ENCODE results near the gene NXPH4. TPM values are rescaled to one million over a fixed set of nuclear protein-coding genes. Genes with fewer than 3 reads are reported as not detected.

The NXPH4 gene
- total RNA-seq, 1 donor from 2014 or later, result 15.1 TPM

DNA sequence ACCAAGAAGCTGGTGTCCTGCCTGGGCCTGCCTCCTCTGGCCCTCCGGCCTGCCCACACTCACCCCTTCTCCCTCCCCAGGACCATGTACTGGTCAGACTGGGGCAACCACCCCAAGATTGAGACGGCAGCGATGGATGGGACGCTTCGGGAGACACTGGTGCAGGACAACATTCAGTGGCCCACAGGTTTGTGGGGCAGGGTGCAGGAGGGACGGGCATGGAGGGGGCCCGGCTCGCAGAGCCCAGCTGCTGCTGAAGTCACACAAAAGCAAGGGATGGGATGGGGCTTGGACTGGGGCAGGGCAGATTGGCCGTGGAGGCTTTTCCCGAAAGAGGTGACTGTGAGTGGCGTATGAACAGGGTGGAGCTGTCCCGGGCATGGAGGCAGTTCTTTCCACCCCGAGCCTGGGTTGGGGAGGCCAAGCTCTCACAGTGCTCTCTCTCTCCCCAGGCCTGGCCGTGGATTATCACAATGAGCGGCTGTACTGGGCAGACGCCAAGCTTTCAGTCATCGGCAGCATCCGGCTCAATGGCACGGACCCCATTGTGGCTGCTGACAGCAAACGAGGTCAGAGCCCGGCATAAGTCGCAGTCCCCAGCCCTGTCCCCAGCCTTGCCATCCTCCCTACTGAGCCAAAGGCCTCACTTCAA is 7.8 kb upstream of the NXPH4 start:
- H3K27me3 Mint-ChIP-seq, result peaks cover 5% of the 10 kb centered on the region
- no peak overlapping the region for H3K4me3 Mint-ChIP-seq
- no peak for DNase-seq (ENCODE audit: extremely low spot score, unreplicated experiment)
- H3K9me3 Mint-ChIP-seq, result no peaks in the 10 kb centered on the region
- peaks cover 7% of the 10 kb centered on the region for H3K4me1 Mint-ChIP-seq (ENCODE audit: unreplicated experiment)
- H3K36me3 Mint-ChIP-seq, result no peaks in the 10 kb centered on the region
- TF ChIP-seq, protein P1, sequence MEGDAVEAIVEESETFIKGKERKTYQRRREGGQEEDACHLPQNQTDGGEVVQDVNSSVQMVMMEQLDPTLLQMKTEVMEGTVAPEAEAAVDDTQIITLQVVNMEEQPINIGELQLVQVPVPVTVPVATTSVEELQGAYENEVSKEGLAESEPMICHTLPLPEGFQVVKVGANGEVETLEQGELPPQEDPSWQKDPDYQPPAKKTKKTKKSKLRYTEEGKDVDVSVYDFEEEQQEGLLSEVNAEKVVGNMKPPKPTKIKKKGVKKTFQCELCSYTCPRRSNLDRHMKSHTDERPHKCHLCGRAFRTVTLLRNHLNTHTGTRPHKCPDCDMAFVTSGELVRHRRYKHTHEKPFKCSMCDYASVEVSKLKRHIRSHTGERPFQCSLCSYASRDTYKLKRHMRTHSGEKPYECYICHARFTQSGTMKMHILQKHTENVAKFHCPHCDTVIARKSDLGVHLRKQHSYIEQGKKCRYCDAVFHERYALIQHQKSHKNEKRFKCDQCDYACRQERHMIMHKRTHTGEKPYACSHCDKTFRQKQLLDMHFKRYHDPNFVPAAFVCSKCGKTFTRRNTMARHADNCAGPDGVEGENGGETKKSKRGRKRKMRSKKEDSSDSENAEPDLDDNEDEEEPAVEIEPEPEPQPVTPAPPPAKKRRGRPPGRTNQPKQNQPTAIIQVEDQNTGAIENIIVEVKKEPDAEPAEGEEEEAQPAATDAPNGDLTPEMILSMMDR (conservative IDR thresholded peaks at IDR 0.05), result no peak
- no peak overlapping the region for H3K27ac Mint-ChIP-seq

DNA sequence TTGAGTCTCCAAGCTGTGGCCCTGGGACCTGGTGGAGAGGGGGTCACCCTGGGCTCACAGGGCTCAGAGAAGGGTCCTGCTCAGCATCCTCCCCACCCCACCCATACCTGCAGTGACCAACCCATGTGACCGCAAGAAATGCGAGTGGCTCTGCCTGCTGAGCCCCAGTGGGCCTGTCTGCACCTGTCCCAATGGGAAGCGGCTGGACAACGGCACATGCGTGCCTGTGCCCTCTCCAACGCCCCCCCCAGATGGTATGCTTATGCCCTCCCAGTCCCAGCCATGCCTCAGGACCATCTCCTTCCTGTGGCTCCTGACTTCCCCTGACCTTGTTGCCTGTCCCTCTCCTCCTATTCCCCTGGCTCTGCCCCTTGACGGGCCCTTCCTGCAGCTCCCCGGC is 6.7 kb upstream of the NXPH4 start:
- no peaks in the 10 kb centered on the region for H3K9me3 Mint-ChIP-seq

DNA sequence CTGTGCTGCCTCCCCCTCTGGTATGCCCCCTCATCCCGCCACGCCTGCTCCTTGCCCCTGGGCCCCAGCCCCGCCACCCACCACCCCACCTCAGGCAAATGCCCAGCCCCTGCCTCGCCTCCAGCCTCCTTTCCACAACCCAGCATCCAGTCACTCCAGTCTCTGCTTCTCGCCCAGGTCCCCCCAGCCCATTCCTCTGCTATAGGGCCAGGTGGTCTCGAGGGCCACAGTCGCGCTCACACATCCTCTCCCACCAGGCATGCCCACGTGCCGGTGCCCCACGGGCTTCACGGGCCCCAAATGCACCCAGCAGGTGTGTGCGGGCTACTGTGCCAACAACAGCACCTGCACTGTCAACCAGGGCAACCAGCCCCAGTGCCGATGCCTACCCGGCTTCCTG is 6.1 kb upstream of the NXPH4 start:
- H3K36me3 Mint-ChIP-seq, result no peaks in the 10 kb centered on the region
- H3K9me3 Mint-ChIP-seq, result no peaks in the 10 kb centered on the region
- H3K27me3 Mint-ChIP-seq, result peaks cover 22% of the 10 kb centered on the region
- H3K4me1 Mint-ChIP-seq (ENCODE audit: unreplicated experiment), result peaks cover 22% of the 10 kb centered on the region
- TF ChIP-seq, protein P1 (conservative IDR thresholded peaks at IDR 0.05), result no peak
- no peak overlapping the region for H3K4me3 Mint-ChIP-seq
- no peak overlapping the region for H3K27ac Mint-ChIP-seq
- DNase-seq (ENCODE audit: extremely low spot score, unreplicated experiment), result no peak

More for the DNA sequence above, 6.7 kb upstream of the NXPH4 start:
- no peak for DNase-seq (ENCODE audit: extremely low spot score, unreplicated experiment)
- Mint-ChIP-seq H3K27me3 (peaks cover 16% of the 10 kb centered on the region), H3K27ac (no peak overlapping the region), H3K4me3 (no peak overlapping the region), H3K36me3 (no peaks in the 10 kb centered on the region), H3K4me1 (ENCODE audit: unreplicated experiment) (peaks cover 18% of the 10 kb centered on the region)
- TF ChIP-seq, protein P1 (conservative IDR thresholded peaks at IDR 0.05), result no peak

DNA sequence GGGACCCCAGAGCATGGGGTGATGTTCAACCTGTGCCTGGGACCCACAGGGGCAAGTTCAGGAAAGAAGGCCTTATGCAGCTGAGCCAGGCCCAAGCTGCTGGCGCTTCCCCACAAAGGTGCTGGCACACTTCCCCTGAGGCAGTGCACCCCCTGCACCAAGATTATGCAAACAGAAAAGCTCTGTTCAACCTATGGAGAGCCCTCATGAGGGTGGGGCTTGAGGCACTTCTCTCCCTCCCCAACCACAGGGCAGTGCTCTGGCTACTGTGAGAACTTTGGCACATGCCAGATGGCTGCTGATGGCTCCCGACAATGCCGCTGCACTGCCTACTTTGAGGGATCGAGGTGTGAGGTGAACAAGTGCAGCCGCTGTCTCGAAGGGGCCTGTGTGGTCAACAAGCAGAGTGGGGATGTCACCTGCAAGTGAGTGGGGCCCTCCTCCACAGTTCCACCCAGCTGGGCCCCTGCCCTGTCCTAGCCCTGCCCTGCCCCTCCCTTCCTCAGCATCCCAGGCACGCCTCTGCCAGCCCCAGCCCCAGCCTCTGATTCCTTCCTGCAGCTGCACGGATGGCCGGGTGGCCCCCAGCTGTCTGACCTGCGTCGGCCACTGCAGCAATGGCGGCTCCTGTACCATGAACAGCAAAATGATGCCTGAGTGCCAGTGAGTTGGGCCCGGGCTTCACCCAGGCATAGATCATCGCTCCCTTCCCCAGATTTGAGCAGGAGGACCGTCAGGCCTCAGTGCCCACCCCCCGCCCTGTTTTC is 5.5 kb upstream of the NXPH4 start:
- no peaks in the 10 kb centered on the region for H3K9me3 Mint-ChIP-seq
- DNase-seq (ENCODE audit: extremely low spot score, unreplicated experiment), result no peak
- no peak overlapping the region for H3K4me3 Mint-ChIP-seq
- H3K4me1 Mint-ChIP-seq (ENCODE audit: unreplicated experiment), result peaks cover 27% of the 10 kb centered on the region
- no peak overlapping the region for H3K27ac Mint-ChIP-seq
- TF ChIP-seq, protein P1 (conservative IDR thresholded peaks at IDR 0.05), result no peak
- peaks cover 28% of the 10 kb centered on the region for H3K27me3 Mint-ChIP-seq
- H3K36me3 Mint-ChIP-seq, result no peaks in the 10 kb centered on the region

DNA sequence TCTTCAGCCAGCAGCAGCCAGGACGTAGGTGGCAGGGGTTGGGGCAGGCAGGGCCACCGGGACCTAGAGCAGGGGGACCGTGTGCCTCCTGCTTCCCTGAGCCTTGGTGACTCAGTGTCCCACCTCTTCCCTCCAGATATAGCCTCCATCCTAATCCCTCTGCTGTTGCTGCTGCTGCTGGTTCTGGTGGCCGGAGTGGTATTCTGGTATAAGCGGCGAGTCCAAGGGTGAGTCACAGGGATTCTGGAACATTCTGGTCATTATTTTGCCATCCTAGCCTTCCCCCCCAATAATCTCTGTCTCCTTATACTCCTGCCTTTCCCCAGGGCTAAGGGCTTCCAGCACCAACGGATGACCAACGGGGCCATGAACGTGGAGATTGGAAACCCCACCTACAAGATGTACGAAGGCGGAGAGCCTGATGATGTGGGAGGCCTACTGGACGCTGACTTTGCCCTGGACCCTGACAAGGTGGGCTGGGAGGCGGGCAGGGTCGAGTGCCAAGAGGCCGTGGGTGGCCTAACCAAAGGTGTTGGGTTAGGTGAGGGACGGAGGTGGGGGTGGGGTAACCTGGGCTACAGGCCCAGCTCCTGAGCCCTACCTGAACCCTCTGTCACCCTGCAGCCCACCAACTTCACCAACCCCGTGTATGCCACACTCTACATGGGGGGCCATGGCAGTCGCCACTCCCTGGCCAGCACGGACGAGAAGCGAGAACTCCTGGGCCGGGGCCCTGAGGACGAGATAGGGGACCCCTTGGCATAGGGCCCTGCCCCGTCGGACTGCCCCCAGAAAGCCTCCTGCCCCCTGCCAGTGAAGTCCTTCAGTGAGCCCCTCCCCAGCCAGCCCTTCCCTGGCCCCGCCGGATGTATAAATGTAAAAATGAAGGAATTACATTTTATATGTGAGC is 4.5 kb upstream of the NXPH4 start:
- H3K4me1 Mint-ChIP-seq (ENCODE audit: unreplicated experiment), result peaks cover 27% of the 10 kb centered on the region
- no peak overlapping the region for H3K27ac Mint-ChIP-seq

More for the DNA sequence above, 4.5 kb upstream of the NXPH4 start:
- Mint-ChIP-seq H3K36me3 (no peaks in the 10 kb centered on the region), H3K27me3 (peaks cover 28% of the 10 kb centered on the region), H3K9me3 (no peaks in the 10 kb centered on the region), H3K4me3 (no peak overlapping the region)
- TF ChIP-seq, protein P1 (conservative IDR thresholded peaks at IDR 0.05), result no peak
- DNase-seq (ENCODE audit: extremely low spot score, unreplicated experiment), result no peak

Data from type B pancreatic cell (in vitro differentiated cells).